ENCODE data around the gene HNRNPAB. TPM values are rescaled to one million over a fixed set of nuclear protein-coding genes. Genes with fewer than 3 reads are reported as not detected.
A peak's percentile ranks its signal among the peaks of the same experiment; 100 is the strongest.

HNRNPAB gene
- total and polyA plus RNA-seq, 3 donors from 2014 or later = 63.1 to 71.0 (median 66.2) TPM

- WGBS, 2 donors = 81 to 90% methylated on average over 6 to 10 of the region's 10 CpGs
- TF ChIP-seq, protein P1, sequence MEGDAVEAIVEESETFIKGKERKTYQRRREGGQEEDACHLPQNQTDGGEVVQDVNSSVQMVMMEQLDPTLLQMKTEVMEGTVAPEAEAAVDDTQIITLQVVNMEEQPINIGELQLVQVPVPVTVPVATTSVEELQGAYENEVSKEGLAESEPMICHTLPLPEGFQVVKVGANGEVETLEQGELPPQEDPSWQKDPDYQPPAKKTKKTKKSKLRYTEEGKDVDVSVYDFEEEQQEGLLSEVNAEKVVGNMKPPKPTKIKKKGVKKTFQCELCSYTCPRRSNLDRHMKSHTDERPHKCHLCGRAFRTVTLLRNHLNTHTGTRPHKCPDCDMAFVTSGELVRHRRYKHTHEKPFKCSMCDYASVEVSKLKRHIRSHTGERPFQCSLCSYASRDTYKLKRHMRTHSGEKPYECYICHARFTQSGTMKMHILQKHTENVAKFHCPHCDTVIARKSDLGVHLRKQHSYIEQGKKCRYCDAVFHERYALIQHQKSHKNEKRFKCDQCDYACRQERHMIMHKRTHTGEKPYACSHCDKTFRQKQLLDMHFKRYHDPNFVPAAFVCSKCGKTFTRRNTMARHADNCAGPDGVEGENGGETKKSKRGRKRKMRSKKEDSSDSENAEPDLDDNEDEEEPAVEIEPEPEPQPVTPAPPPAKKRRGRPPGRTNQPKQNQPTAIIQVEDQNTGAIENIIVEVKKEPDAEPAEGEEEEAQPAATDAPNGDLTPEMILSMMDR (IDR thresholded peaks at IDR 0.05) = no peak
- TF ChIP-seq POLR2A (IDR thresholded peaks at IDR 0.05) = no peak
- intact Hi-C loops (cut with DNase I; ENCODE audit: low total_unique reads) = no loop called here
- H3K4me3 ChIP-seq = no peak overlapping the region
- no peaks in the 10 kb centered on the region for H3K36me3 ChIP-seq (ENCODE audit: low read depth, missing control alignments)
- no peak overlapping the region for H3K27ac ChIP-seq
- no peaks in the 10 kb centered on the region for H3K27me3 ChIP-seq
- H3K4me1 ChIP-seq = peaks cover 15% of the 10 kb centered on the region
- no peak for DNase-seq
- no peaks in the 10 kb centered on the region for H3K9me3 ChIP-seq
Observed at GRCh38 chr5:178229861-178230260, 25.5 kb downstream of the HNRNPAB start.

DNA sequence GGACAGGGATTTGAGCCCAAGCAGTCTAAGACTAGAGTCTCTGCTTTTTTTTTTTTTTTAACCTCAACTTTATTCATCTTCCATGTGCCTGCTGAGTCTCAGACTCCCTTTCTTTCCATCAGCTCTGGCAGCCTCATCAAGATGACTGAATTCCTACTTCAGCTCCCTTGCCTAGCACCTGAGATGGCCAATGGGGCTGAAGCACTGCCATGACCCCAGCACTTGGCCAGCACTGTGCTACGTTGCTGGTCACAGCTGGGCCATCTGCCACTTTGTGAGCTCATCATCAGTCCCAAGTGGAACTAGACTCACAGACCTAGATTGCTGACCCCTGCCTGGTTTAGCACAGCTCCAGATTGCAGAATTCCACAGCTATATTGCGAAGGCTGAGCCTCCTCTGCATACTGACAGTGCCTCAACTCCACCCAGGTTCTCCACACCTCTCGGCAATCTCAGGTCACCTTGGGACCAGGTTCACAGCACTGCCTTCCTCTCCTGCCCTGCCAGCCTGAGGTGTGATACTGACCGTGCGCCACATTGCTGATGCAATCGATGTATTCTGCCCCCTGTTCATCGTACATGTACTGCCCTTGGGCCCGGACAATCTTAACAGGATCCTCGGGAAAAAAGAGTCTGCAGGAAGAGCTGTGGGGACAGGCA lies 26.7 kb downstream of the HNRNPAB start:
- TF ChIP-seq, protein P1 (IDR thresholded peaks at IDR 0.05) = no peak
- TF ChIP-seq POLR2A (IDR thresholded peaks at IDR 0.05) = no peak
- H3K4me1 ChIP-seq = peaks cover 15% of the 10 kb centered on the region
- H3K36me3 ChIP-seq (ENCODE audit: low read depth, missing control alignments) = no peaks in the 10 kb centered on the region
- intact Hi-C loops (cut with DNase I; ENCODE audit: low total_unique reads) = no loop called here
- H3K4me3 ChIP-seq = peak overlapping the region; percentile 94 to 95
- H3K27ac ChIP-seq = no peak overlapping the region
- 44 to 60% methylated on average over 8 to 9 of the region's 9 CpGs for WGBS, 2 donors
- H3K9me3 ChIP-seq = no peaks in the 10 kb centered on the region
- no peak for DNase-seq
- H3K27me3 ChIP-seq = no peaks in the 10 kb centered on the region

GRCh38 chr5:178231539-178232123 lies 27.3 kb downstream of the HNRNPAB start:
- no peak for DNase-seq
- intact Hi-C loops (cut with DNase I; ENCODE audit: low total_unique reads) = no loop called here
- TF ChIP-seq POLR2A (IDR thresholded peaks at IDR 0.05) = no peak
- TF ChIP-seq, protein P1 (IDR thresholded peaks at IDR 0.05) = no peak
- no peaks in the 10 kb centered on the region for H3K27me3 ChIP-seq
- H3K9me3 ChIP-seq = no peaks in the 10 kb centered on the region
- 23 to 35% methylated on average over 4 to 21 of the region's 21 CpGs for WGBS, 2 donors
- H3K4me1 ChIP-seq = peaks cover 16% of the 10 kb centered on the region
- H3K27ac ChIP-seq = peak overlapping the region; percentile 90 to 98
- peak overlapping the region; percentile 94 to 95 for H3K4me3 ChIP-seq
- no peaks in the 10 kb centered on the region for H3K36me3 ChIP-seq (ENCODE audit: low read depth, missing control alignments)

DNA sequence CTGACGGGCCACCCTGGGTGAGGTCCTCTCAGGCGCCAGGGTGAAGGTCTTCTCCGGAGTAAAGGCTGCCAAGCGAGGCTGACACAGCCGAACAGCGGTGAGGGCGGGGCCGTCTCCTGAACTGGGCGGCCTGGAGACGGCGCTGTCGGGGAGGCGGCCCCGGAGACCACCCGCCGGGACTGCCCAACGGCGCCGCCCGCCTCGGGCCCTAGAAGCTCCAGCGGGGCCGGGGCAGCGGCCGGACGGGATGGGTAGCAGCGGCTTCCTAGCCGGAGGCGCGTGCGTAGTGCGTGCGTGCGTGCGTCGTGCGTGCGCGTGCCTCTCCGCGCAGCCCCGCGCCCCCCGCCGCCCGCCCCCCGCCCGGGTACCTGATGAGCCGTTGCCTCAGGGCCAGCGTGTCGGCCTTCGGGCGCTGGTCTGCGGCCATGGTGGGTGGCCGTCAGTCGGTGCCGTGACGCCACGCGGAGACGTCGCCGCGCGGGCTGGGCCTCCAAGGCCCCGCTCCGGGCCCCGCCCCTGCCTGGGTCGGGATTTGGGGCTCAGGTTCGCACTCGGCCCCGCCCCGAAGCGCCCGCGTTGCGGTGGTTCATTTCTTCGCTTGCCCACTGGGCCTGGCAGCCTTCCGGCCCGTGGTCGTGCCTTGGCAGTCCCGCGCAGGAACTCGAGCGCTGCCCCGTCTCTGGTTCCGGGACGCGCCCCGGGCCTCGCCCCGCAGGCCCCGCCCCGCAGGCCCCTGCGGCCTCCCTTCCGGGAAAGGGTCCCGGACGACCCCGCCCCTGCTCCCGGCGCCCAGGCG lies 28.0 kb downstream of the HNRNPAB start, which contains the start of gene PHYKPL:
Gene PHYKPL, minus strand, starts transcription at position 679 of the 796 bp plus-strand sequence. Its CDS starts 252 bp downstream, at position 427.
- peaks cover 22% of the 10 kb centered on the region for H3K4me1 ChIP-seq
- no peaks in the 10 kb centered on the region for H3K27me3 ChIP-seq
- no peak for TF ChIP-seq POLR2A (IDR thresholded peaks at IDR 0.05)
- TF ChIP-seq, protein P1 (IDR thresholded peaks at IDR 0.05) = no peak
- peak; percentile 80 for DNase-seq
- H3K36me3 ChIP-seq (ENCODE audit: low read depth, missing control alignments) = no peaks in the 10 kb centered on the region
- 1% methylated on average over 41 of the region's 102 CpGs; no CpG with 5 or more reads in 1 of the 2 donors for WGBS, 2 donors
- no peaks in the 10 kb centered on the region for H3K9me3 ChIP-seq
- peak within 1 kb of the TSS; percentile 90 to 98 for H3K27ac ChIP-seq
- H3K4me3 ChIP-seq = peak within 1 kb of the TSS; percentile 94 to 95
- intact Hi-C loops (cut with DNase I; ENCODE audit: low total_unique reads) = no loop called here

All from testis (tissue), 3 donors.